Stimulated activated naive CD8-positive, alpha-beta T cell treated with anti-CD3 and anti-CD28 coated beads, Interleukin-15, Interleukin-2, amounts not matched to agents 100 U/mL and 50 U/mL, for 24 hours (primary cell): ENCODE measurements around the gene MT1M.

Experiments
- ATAC-seq: fragments of 150-1000 bp; cut with Tn5 transposase; one replicate; pipeline ENCODE4 v1.10.0; 2021
- DNase-seq: peaks from one replicate; pipeline ENCODE4 v3.0.0; 2021

The MT1M gene

DNA sequence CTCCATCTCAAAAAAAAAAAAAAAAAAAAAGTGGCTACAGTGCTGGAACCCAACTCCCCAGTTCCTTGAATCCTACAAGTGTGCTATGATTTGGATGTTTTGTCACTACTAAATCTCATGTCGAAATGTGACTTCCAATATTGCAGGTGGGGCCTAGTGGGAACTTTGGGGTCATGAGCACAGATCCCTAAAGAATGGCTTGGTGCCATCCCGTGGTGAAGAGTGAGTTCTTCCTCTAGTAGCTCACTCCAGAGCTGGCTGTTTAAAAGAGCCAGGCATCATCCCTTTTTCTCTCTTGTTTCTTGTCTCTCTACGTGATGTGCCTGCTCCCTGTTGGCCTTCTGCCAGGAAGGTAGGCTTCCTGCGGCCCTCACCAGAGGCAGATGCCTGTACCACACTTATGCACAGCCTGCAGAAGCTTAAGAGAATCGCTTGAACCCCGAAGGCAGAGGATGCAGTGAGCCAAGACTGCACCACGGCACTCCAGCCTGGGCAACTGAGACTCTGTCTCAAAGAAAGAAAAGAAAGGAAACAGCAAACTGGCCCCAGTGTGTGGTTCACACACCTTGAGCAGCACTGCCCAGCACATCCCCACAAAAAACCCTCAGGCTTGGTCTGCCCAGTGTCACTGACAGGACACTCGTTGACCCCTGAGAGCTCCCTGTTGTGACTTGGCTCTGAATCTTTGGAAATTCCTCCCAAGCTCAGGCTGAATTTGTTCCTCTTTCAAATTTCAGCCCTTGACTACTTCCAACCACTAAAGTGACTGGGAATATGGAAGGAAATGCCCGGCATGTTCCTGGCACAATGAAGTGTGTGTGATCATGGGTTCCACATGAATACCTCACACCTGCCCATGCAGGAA, 3.7 kb upstream of the MT1M start:
- no peak for ATAC-seq
- DNase-seq: no peak

DNA sequence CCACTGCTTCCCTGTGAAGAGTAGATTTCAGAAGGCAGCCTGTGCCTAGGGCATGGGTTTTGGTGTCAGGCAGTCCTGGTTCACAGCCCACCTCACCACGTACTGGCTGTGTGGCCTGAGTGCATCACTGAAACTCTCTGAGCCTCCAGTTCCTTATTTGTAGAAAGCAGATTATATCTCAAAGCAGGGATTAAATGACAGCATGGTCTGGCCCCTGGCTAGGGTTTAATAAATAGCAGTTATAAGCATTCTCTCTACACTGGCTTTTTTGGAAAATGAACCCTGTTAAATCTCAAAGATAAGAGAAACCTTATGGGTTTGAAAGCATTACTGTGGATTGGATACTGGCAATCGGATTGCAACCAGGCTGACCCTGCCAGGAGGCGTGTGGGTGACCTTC, 2.9 kb upstream of the MT1M start:
- no peak for ATAC-seq
- DNase-seq: no peak

DNA sequence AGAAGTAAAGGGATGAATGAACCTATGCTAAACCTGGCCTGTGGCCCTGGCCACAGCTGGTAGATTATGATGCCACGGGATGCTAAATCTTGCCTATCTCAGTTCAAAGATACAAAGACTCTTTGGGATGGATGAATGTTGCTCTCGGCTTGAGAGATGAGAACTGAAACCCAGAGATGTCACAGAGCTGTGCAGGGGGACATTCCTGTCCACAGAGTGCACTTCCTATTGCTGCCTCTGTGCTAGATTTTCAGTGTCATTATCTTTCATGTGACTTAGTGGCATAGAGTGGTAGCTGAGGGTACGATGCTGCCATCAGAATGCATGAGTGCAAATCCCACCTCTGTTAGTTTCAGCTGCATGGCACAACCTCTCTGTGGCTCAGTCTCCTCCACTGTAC, 2.3 kb upstream of the MT1M start:
- ATAC-seq (peak; percentile 29), DNase-seq (no peak)

DNA sequence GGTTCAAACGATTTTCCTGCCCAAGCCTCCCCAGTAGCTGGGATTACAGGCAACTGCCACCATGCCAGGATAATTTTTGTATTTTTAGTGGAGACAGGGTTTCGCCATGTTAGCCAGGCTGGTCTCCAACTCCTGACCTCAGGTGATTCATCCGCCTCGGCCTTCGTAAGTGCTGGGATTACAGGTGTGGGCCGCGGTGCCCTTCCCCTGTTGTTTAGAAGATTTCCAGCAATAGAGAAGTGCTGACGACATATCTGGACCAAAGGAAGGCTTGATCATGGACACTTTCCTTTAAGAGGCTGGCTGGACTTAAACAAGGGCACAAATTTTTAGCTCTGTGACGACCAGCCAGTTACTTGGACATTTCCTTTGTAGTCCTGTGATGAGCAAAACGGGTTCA, 1.3 kb upstream of the MT1M start:
- DNase-seq (no peak), ATAC-seq (no peak)

DNA sequence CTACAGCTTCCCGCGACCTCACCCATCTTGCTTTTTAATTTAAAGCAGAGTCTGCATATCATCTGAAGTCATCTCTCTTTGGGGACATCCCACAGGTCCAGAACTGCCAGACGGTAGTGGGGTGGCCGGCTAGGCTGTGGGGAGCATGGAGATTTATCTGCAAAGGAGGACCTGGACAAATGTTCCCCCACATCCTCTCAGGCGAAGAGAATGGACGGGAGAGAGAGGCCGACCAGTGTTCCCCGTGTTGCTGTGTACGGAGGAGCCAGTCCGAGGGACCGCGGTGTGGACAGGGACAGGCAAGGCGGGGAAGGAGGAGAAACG, 665 bp upstream of the MT1M start:
- DNase-seq: no peak
- no peak for ATAC-seq

DNA sequence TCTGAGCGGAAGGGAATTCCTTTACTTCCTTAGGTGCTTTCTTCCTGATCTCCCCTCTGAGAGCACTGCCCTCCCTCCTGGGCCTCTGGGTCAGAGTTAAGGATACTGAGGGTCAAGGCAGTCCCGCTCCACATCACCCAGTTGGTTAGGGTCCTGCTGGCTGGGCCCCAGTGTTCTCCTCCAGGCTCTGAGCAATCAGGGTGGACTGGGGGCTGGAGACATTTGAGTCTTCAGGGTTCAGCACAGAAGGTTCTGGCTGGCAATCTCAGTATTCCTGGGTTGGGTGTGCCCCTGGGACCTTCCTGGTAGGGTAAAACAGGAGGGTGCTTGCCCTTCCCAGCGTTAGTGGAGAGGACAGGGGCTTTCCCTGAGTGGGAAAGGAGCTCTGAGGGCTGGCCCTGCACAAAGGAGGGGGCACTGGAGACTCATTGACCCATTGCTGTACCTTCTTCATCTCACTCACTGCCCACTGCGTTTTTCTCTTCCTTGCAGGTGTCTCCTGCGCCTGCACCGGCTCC, 448 bp downstream of the MT1M start:
- ATAC-seq: no peak
- DNase-seq: no peak

DNA sequence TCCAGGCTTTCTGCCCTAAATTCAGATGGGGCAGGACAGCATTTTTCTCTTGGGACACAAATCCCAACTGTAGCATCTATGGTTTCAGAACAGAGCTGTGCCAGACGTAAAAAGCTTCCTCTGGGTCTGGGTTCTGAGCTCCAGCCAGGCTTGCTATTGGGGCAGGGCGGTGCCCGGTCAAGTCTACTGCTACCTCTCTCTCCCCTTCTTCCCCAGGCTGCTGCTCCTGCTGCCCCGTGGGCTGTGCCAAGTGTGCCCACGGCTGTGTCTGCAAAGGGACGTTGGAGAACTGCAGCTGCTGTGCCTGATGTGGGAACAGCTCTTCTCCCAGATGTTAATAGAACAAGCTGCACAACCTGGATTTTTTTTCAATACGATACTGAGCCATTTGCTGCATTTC, 1.1 kb downstream of the MT1M start:
- ATAC-seq: no peak
- DNase-seq: no peak

DNA sequence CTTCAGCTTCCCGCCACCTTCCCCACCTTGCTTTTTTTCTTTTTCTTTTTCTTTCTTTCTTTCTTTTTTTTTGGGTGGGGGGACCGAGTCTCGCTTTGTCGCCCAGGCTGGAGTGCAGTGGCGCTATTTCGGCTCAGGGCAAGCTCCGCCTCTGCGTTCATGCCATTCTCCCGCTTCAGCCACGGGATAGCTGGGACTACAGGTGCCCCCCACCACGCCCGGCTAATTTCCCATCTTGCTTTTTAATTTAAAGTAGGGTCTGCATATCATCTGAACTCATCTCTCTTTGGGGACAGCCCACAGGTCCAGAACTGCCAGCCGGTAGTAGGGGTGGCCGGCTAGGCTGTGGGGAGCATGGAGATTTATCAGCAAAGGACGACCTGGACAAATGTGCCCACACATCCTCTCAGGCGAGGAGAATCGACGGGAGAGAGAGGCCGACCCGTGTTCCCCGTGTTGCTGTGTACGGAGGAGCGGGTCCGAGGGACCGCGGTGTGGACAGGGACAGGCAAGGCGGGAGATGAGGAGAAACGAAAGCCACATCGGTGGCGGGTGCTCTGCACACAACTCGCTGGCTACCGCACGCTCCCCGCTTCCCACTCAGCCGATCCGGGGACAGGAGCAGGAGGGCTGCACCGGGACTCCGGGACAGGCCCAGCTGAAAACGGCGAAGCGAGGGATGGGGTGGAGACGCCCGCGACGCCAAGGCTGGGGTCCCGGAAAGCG, 2.4 kb downstream of the MT1M start:
- ATAC-seq (no peak), DNase-seq (no peak)

DNA sequence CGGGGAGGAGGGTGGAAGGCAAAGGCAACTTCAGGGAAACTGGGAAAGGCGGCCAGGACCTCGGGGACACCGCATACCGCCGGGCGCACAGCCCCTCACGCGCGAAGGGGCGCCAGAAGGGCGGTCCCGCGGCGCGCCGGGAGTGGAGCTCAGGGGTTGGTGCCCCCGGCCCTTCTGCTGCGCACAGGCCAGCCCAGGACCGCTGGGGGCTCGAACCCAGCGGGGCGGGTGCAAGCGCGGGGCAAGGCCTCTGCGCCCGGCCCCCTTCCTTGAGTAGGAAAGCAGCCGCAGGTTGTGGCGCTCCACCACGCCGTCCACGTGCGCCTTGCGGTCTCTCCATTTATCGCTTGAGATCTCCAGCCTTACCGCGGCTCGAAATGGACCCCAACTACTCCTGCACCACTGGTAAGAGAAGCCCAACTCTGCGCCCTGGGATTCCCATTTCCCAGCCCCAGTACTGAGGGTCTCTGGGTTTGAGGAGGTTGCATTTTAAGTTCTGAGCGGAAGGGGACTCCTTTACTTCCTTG, 3.0 kb downstream of the MT1M start:
- ATAC-seq: no peak
- DNase-seq: no peak

DNA sequence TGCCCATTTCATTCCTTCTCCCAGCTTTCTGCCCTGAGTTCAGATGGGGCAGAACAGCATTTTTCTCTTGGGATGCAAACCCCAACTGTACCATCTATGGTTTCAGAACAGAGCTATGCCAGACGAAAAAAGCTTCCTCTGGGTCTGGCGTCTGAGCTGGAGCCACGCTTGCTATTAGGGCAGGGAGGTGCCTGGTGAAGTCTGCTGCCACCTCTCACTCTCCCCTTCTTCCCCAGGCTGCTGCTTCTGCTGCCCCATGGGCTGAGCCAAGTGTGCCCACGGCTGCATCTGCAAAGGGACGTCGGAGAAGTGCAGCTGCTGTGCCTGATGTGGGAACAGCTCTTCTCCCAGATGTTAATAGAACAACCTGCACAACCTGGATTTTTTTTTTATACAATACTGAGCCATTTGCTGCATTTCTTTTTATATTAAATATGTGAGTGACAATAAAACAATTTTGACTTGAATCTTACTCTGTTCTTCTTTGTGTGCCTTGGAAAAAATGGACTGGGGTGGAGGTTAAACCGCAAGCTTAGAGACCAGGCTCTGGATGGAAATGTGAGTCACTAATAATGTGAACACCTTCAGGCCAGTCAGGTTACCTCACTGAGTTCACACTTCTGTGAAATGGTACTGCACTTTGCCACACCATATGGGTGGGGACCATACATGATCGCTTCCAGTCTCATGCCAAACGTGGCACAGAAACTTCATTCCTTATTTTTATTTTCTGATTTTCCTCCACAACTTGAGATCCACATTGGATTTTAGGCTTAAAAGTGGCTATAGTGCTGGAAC, 4.4 kb downstream of the MT1M start:
- DNase-seq (no peak), ATAC-seq (no peak)

DNA sequence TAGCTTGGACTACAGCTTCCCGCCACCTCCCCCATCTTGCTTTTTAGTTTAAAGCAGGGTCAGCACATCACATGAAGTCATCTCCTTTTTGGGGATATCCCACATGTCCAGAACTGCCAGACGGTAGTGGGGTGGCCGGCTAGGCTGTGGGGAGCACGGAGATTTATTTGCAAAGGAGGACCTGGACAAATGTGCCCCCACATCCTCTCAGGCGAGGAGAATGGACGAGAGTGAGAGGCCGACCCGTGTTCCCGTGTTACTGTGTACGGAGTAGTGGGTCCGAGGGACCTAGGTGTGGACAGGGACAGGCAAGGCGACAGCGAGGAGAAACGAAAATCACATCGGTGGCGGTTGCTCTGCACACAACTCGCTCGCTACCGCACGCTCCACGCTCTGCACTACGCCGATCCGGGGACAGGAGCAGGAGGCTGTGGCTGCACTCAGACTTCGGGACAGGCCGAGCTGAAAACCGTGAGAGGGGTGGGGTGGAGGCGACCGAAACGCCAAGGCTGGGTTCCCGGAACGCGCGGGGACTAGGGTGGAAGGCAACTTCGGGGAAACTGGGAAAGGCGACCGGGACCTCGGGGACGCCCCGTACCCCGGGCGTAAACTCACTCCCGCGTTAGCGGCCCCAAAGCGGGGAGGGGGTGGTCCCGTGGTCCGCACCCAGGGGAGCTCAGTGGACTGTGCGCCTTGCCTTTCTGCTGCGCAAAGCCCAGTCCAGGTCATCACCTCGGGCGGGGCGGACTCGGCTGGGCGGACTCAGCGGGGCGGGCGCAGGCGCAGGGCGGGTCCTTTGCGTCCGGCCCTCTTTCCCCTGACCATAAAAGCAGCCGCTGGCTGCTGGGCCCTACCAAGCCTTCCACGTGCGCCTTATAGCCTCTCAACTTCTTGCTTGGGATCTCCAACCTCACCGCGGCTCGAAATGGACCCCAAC, 5.6 kb downstream of the MT1M start, which contains the start of gene MT1A:
MT1A (plus strand) TSS at position 853 of the 937 bp plus-strand sequence; CDS start at position 926, 73 bp downstream.
- peak; percentile 30 for DNase-seq
- no peak for ATAC-seq

DNA sequence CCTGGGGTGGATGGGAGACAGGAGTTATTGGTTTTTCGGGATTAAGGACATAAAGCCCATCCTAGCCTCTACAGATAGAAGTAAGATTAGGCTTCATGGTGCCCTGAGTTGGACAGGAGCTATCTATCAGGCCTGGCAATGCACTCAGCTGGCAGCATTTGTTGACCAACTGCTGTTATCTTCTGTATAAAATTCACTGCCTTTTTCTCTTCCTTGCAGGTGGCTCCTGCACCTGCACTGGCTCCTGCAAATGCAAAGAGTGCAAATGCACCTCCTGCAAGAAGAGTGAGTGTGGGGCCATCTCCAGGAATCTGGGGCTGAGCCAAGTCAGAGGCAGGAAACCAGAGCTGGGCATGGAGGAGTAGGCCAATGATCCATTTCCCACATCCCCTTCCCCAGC, 6.6 kb downstream of the MT1M start:
- ATAC-seq (no peak), DNase-seq (no peak)

DNA sequence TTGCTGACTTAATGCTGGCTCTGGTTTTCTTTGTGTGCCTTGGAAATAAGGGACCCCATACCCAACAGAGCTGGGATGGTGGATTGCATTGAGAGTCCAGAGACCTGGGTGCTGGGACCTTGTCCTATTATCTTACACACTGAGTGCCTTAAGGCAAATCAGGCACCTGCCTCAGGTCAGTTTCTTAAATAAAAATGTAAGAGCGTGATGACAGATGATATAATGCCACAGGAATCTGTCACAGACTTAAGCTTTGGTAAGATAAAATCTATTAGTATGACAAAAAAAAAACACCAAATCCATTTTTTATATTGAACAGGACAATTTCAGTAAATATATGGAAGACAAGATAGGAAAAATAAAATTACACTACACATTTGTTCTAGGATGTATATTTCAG, 7.6 kb downstream of the MT1M start:
- no peak for ATAC-seq
- DNase-seq: no peak

DNA sequence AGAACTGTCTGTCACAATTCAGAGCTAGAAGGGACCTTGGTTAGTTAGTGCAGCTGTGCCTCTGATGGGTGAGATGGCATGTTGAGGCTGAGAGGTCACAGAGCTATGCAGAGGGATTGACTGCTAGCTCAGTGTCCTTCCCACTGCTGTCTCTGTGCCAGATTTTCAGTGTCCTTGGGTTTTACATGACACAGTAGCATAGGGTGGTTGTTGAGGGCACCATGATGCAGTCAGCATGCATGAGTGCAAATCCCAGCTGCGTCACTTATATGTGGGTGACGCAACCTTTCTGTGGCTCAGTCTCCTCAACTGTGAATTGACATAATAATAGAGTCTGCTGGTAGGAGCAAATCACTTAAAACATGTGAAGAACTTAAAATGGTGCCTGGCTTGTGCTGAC, 8.7 kb downstream of the MT1M start:
- DNase-seq (no peak), ATAC-seq (no peak)

DNA sequence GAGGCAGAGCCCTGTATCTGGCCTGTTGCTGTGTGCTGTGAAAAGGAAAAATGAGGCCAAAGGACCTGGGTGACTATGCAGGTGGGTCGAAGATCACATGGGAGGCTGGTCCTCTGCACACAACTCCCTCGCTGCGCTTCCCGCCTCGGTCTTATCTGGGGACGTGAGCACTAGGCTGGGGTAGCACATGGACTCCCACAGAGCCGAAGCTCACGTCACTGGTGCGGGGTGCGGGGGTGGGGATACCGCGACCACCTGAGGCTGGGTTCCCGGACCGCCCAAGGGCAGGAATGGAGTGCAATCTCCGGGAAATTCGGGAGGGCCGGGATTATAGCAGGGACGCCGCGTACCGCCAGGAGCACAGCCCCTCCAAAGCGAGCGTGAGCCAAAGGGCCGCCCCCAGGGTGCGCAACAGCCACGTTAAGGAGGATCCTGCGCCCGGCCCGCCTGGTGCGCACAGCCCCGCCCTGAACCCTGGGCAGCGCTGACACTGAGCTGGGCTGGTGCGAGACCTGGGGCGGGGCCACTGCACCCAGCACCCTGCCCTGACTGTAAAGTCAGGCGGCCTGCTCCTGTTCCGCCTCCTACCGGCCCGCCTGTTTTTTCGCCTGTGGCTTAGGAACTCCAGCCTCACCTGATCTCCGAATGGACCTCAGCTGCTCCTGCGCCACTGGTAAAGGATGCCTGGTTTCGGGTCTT, 10.8 kb downstream of the MT1M start:
- DNase-seq: peak; percentile 81
- peak; percentile 100 for ATAC-seq

DNA sequence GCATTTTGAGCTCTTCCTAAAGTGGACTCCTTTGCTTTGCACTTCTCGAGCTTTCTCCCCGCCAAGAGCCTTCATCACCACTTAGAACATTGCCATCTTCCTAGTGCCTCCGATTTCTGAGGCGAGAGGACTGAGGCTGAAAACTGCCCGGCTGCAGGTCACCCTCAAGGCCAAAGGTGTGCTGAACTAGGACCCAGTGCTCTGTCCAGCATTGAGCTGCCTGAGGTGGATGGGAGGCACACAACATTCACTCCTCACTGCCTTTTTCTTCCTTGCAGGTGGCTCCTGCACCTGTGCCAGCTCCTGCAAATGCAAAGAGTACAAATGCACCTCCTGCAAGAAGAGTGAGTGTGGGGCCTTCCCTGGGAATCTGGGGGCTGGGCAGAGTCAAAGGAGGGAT, 11.4 kb downstream of the MT1M start:
- DNase-seq (no peak), ATAC-seq (no peak)

DNA sequence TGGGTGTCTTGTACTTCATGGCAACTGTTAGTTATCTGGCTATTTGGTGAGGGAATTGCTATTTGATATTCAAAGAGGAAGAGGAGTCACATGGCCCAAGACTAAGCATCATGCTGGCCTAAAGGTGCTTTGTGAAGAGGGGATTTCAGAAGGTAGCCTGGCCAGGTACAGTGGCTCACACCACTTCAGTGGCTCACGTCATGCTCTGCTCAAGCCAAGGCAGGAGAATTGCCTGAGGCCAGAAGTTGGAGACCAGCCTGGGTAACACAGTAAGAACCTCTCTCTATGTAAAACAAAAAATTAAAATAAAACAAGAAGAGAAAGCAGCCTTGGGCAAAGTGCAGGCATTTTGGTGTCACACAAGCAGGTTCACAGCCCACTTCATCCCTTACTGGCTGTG, 12.9 kb downstream of the MT1M start:
- no peak for ATAC-seq
- DNase-seq: no peak

DNA sequence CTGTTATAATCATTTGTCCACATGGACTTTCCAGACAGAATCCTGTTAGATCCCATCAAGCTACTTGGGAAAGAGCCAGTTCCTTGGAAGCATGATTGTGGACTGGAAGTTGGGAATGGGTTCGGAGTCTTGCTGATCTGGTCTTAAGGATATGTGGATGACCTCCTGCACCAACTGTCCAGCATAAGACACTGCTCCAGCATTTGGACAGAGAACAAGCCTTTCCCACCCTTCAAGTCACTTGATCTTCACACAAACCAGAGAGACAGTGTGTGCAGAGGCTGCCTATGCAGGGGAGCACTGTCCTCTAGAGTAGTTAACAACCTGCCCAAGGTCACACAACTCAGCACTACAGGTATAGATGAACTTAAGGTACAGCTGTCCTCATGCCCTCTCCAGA, 13.4 kb downstream of the MT1M start:
- ATAC-seq: no peak
- no peak for DNase-seq

DNA sequence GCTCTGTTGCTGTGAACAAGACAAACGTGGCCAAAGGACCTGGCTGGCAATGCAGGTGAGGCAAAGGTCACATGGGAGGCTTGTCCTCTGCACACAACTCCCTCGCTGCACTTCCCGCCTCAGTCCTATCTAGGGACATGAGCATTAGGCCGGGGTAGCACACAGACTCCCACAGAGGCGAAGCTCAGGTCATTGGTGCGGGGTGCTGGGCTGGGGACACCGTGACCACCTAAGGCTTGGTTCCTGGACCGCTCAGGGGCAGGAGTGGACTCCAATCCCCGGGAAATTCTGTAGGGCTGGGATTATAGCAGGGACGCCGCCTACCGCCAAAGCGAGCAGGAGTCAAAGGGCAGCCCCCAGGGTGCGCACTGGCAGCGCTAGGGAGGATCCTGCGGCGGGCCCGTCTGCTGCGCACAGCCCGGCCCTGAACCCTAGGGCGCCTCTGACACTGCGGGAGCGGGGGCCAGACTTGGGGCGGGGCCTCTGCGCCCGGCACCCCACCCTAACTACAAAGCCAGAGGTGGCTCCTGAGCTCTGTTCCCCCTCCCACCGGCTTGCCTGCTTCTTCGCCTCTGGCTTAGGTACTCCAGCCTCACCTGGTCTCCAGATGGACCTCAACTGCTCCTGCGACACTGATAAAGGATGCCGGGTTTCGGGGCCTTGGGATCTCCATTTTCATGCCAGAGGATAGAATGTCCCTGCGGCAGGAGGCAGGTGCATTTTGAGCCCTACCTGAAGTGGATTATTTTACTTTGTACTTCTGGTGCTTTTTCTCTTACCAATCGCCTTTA, 15.4 kb downstream of the MT1M start:
- no peak for DNase-seq
- no peak for ATAC-seq

DNA sequence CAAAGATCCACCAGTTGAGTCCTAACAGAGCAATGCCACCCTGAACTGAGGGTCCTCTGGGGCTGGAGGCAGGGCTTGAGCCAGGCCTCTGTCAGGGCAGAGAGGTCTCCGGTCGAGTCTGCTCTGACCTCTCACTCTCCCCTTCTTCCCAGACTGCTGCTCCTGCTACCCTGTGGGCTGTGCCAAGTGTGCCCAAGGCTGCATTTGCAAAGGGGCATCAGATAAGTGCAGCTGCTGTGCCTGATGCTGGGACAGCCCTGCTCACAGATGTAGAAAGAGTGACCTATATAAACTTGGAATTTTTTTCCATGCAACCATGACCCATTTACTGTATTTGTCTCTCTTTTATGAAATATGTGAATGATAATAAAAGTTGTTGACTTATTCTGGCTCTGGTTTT, 16.8 kb downstream of the MT1M start:
- DNase-seq: no peak
- no peak for ATAC-seq
